GM10266 (cell line): Measurements from ENCODE around the gene HOXB5.

ENCODE experiments used
- DNase-seq: peaks from one replicate; pipeline ENCODE4 v3.0.0; 2012; ENCODE audit errors: extremely low spot score
- CTCF ChIP-seq: IDR thresholded peaks from 2 replicates; pipeline ENCODE4 v1.5.1; 2012; ENCODE audit warnings: mild to moderate bottlenecking, low read depth; ENCODE audit not compliant: control insufficient read depth, insufficient read depth; ENCODE audit errors: missing control alignments

The HOXB5 gene

GRCh38 chr17:48639136-48639535, 45.6 kb upstream of the HOXB5 start:
- no peak for TF ChIP-seq CTCF
- no peak for DNase-seq

GRCh38 chr17:48637323-48638260, 44.0 kb upstream of the HOXB5 start:
- DNase-seq = no peak
- no peak for TF ChIP-seq CTCF

- TF ChIP-seq CTCF = peak; percentile 74
- peak; percentile 86 for DNase-seq
These were observed 42.8 kb upstream of the HOXB5 start for GRCh38 chr17:48636177-48637018.

GRCh38 chr17:48634493-48635208, 41.1 kb upstream of the HOXB5 start:
- no peak for TF ChIP-seq CTCF

GRCh38 chr17:48633266-48633677, 39.7 kb upstream of the HOXB5 start:
- TF ChIP-seq CTCF = no peak
- DNase-seq = no peak

More at GRCh38 chr17:48634493-48635208, 41.1 kb upstream of the HOXB5 start:
- DNase-seq = no peak

GRCh38 chr17:48632579-48633265, 39.1 kb upstream of the HOXB5 start:
- no peak for DNase-seq
- TF ChIP-seq CTCF = no peak
